Esophagus squamous epithelium (tissue), 5 donors: ENCODE measurements around the gene PAM. TPM values are rescaled to one million over a fixed set of nuclear protein-coding genes. Genes with fewer than 3 reads are reported as not detected.

Experiments
- DNase-seq: peaks from one replicate; lab custom pipeline; 2025; lab: John Stamatoyannopoulos, UW
- H3K27ac ChIP-seq, 4 donors: fragments of 200-600 bp; sonication (generic); one replicate each; pipeline ENCODE4 v1.5.1; 2016 to 2019; ENCODE audit warnings: mild to moderate bottlenecking in 1 of 4
- H3K27me3 ChIP-seq, 4 donors: fragments of 200-600 bp; sonication (generic); 1 replicate in 3 of 4; 2 replicates in 1 of 4; pipeline versions ENCODE4 v1.5.1 to v1.6.0; 2017 to 2021; ENCODE audit warnings: antibody characterized with exemption in 1 of 4
- H3K36me3 ChIP-seq, 3 donors: fragments of 200-600 bp; sonication (generic); one replicate each; pipeline ENCODE4 v1.5.1; 2016 to 2019
- H3K4me1 ChIP-seq, 3 donors: fragments of 200-600 bp; sonication (generic); one replicate each; pipeline ENCODE4 v1.5.1; 2017 to 2019
- H3K4me3 ChIP-seq, 4 donors: fragments of 200-600 bp; sonication (generic); 1 replicate in 3 of 4; 2 replicates in 1 of 4; pipeline ENCODE4 v1.5.1; 2016 to 2019; ENCODE audit warnings: mild to moderate bottlenecking in 2 of 4, moderate library complexity in 1 of 4
- H3K9me3 ChIP-seq, 3 donors: fragments of 200-600 bp; sonication (generic); one replicate each; pipeline ENCODE4 v1.5.1; 2016 to 2019
- POLR2A ChIP-seq, 4 donors: fragments of 450-650 bp; IDR thresholded peaks; one replicate each; pipeline ENCODE4 v1.6.1; 2017; ENCODE audit warnings: antibody characterized with exemption in 4 of 4, mild to moderate bottlenecking in 4 of 4, moderate library complexity in 3 of 4
- whole genome bisulfite sequencing, 2 donors: methylation state at CpG; one replicate each; pipeline ENCODE4 v1.1.5; 2018; 5-methylcytosine and 5-hydroxymethylcytosine counted together
- intact Hi-C: fragments of 100-400 bp; cut with DNase I; formaldehyde crosslinking; loops from one replicate; pipeline ENCODE4 v1.15.0; 2022
- total RNA-seq, 4 donors: library from RNA; depleted of rRNA; stranded (reverse); fragments of >200 nt; gene quantifications; one replicate each; pipeline ENCODE4 v1.1.0, GENCODE V29; 2016
- TF ChIP-seq, protein P1 (sequence below), 6 experiments: fragments of 450-650 bp in 4 of 6; fragments of 200-600 bp in 2 of 6; sonication (generic) in 2 of 6; IDR thresholded peaks; one replicate each; pipeline ENCODE4 v1.5.1; 2016 to 2019; ENCODE audit warnings: antibody characterized with exemption in 6 of 6, mild to moderate bottlenecking in 4 of 6, moderate library complexity in 4 of 6
- donor health status: DM: yes; HTN: yes; CAD: no.

PAM gene
- total RNA-seq, 4 donors from 2014 or later = 33.0 to 88.5 (median 53.8) TPM

GRCh38 chr5:102722931-102723330, 32.2 kb upstream of the PAM start:
- no peak for TF ChIP-seq POLR2A (IDR thresholded peaks at IDR 0.05)
- TF ChIP-seq, protein P1, sequence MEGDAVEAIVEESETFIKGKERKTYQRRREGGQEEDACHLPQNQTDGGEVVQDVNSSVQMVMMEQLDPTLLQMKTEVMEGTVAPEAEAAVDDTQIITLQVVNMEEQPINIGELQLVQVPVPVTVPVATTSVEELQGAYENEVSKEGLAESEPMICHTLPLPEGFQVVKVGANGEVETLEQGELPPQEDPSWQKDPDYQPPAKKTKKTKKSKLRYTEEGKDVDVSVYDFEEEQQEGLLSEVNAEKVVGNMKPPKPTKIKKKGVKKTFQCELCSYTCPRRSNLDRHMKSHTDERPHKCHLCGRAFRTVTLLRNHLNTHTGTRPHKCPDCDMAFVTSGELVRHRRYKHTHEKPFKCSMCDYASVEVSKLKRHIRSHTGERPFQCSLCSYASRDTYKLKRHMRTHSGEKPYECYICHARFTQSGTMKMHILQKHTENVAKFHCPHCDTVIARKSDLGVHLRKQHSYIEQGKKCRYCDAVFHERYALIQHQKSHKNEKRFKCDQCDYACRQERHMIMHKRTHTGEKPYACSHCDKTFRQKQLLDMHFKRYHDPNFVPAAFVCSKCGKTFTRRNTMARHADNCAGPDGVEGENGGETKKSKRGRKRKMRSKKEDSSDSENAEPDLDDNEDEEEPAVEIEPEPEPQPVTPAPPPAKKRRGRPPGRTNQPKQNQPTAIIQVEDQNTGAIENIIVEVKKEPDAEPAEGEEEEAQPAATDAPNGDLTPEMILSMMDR (IDR thresholded peaks at IDR 0.05) = no peak
- intact Hi-C loops = no loop called here
- H3K4me3 ChIP-seq = no peak overlapping the region
- H3K4me1 ChIP-seq = no peaks in the 10 kb centered on the region
- no peaks in the 10 kb centered on the region for H3K27me3 ChIP-seq
- DNase-seq = no peak
- H3K27ac ChIP-seq = no peak overlapping the region
- H3K36me3 ChIP-seq = no peaks in the 10 kb centered on the region
- WGBS, 2 donors = 73 to 75% methylated on average over 4 of the region's 4 CpGs
- no peaks in the 10 kb centered on the region for H3K9me3 ChIP-seq

- 83 to 85% methylated on average over 1 of the region's 1 CpG for WGBS, 2 donors
- DNase-seq = no peak
Measured at GRCh38 chr5:102731693-102732092, 23.4 kb upstream of the PAM start.

DNA sequence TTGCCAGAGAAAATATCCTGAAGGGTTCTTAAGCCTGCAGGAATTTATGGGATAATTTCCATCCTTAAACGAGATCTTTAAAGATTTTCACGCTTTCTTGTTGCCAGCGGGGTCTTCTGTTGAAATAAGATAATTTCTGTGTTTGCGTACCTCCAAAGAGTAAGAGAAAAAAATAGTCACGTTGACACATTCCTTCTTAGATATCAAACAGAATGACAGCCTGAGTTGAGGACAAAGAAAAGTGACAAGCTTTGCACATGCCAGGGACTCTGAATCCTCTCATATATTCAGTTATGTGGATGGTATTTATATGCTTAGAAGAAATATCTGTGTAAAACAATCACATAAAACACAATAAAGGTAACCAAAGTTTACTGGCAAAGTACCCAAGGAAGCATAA, 21.6 kb upstream of the PAM start:
- Histone ChIP-seq H3K36me3 (no peaks in the 10 kb centered on the region), H3K9me3 (no peaks in the 10 kb centered on the region), H3K27me3 (no peaks in the 10 kb centered on the region), H3K4me3 (no peak overlapping the region), H3K27ac (no peak overlapping the region), H3K4me1 (no peaks in the 10 kb centered on the region)
- intact Hi-C loops = no loop called here
- TF ChIP-seq, protein P1 (IDR thresholded peaks at IDR 0.05) = no peak
- WGBS, 2 donors = 74 to 76% methylated on average over 5 of the region's 5 CpGs
- DNase-seq = no peak

More at GRCh38 chr5:102731693-102732092, 23.4 kb upstream of the PAM start:
- Histone ChIP-seq H3K36me3 (no peaks in the 10 kb centered on the region), H3K4me1 (no peaks in the 10 kb centered on the region), H3K4me3 (no peak overlapping the region), H3K9me3 (no peaks in the 10 kb centered on the region), H3K27me3 (no peaks in the 10 kb centered on the region), H3K27ac (no peak overlapping the region)
- no peak for TF ChIP-seq POLR2A (IDR thresholded peaks at IDR 0.05)
- TF ChIP-seq, protein P1 (IDR thresholded peaks at IDR 0.05) = no peak
- intact Hi-C loops = no loop called here

- H3K27ac ChIP-seq = no peak overlapping the region
- H3K36me3 ChIP-seq = no peaks in the 10 kb centered on the region
- intact Hi-C loops = no loop called here
- H3K4me1 ChIP-seq = no peaks in the 10 kb centered on the region
- no peaks in the 10 kb centered on the region for H3K27me3 ChIP-seq
- no peak for DNase-seq
- no peaks in the 10 kb centered on the region for H3K9me3 ChIP-seq
- H3K4me3 ChIP-seq = no peak overlapping the region
- WGBS, 2 donors = 35 to 70% methylated on average over 1 of the region's 1 CpG
- no peak for TF ChIP-seq POLR2A (IDR thresholded peaks at IDR 0.05)
- TF ChIP-seq, protein P1 (IDR thresholded peaks at IDR 0.05) = no peak
Measured at GRCh38 chr5:102737161-102737560, 17.9 kb upstream of the PAM start.

GRCh38 chr5:102737805-102738469, 17.2 kb upstream of the PAM start:
- WGBS, 2 donors = 43 to 44% methylated on average over 7 of the region's 7 CpGs
- TF ChIP-seq POLR2A (IDR thresholded peaks at IDR 0.05) = no peak
- TF ChIP-seq, protein P1 (IDR thresholded peaks at IDR 0.05) = no peak
- intact Hi-C loops = no loop called here

More at GRCh38 chr5:102737805-102738469, 17.2 kb upstream of the PAM start:
- no peaks in the 10 kb centered on the region for H3K36me3 ChIP-seq
- H3K27ac ChIP-seq = no peak overlapping the region
- no peak overlapping the region for H3K4me3 ChIP-seq
- no peak for DNase-seq
- no peaks in the 10 kb centered on the region for H3K4me1 ChIP-seq
- no peaks in the 10 kb centered on the region for H3K27me3 ChIP-seq
- no peaks in the 10 kb centered on the region for H3K9me3 ChIP-seq
